SKM-1 (cell line): ENCODE measurements around the gene PSMB10.
A peak's percentile ranks its signal among the peaks of the same experiment; 100 is the strongest.

Experiments
- DNase-seq: peaks from one replicate; lab custom pipeline; 2025; ENCODE audit not compliant: unreplicated experiment; lab: John Stamatoyannopoulos, UW

PSMB10 gene

DNA sequence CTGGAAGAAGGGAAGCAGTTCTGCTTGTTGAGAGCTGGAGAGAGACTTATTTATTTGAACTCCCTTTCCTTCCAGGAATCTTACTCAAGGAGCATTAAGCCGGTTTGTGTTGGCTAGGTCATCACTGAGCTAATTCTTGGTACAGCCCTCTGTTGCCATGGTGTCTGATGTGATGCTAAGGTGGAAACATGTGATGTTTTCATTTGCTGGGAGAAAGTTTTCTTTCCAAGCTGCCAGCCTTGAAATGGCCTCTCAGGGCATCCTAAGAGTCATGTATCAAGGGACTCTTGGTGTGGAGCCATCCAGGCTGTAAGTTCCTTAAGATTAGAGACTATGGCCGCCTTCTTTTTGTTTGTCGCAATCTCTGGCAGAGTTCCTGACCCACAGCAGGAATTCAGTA, 39.4 kb downstream of the PSMB10 start:
- DNase-seq, result no peak

DNA sequence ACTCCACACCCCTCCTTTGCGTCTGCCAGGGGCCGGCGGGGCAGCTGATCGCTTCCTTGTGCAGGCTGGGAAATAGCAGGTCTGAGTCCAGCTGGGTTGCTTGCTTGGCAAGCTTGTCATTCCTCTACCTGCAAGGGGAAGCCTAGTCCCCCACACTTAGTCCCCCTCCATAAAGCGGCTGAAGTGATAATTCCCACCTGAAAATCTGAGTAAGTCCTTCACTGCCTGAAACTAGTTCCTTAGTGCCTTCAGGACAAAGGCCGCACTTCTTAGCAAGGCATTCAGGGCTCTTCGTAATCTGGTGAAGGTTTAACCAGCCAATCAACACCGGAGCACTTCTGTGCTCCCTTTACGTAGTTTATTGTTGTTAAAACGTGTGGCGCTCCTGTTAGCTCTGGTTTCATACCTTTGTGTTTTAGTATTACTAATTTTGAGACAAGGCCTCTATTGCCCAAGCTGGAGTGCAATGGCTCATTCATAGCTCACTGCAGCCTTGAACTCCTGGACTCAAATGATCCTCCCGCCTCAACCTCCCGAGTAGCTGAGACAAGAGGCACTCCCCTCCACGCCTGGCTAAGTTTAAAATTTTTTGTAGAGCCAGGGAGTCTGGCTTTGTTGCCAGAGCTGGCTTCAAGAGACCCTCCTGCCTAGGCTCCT, 42.8 kb downstream of the PSMB10 start:
- no peak for DNase-seq

DNA sequence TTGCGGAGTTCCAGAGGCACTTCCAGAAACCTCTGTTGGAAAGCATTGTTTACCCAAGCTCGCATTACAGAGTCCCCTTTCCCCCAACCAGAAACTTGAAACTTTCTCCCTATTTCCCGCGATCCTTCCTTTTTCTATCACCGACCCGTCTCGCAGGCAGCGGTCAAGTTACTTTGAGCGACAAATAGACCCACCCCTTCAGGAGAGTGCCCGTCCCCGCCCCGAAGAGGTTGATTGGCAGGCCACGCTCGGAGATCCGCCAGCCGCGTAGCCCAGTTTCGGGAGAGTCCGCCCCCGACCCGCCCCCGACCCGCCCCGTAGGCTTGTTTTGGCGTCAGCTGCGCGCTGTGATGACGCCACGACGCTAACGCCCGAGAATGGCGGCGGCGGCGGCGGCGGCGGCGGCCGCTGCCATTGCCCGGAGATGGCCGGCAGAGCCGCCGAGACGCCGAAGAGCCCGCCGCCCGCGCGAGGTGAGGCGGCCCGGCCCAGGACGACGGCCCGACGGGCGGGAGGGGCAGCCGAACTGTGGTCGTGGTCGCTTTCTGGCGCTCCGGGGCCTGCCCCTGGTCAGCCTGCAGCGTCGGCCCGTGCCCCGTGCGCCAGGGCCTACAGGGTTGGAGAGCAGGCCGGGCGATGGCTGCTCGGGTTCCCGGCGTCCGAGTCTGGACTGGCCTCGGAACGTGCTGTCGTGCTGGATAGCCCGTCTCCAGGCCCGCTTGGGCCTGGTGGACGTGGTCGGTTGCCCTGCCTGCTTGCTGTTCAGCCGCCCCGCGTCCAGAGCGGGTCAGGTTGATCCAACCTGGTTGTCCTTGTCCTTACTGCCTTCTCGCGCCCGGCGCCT, 43.5 kb downstream of the PSMB10 start, which contains the start of gene PSKH1:
PSKH1 (plus strand) TSS at position 356 of the 844 bp plus-strand sequence. CDS start 15,496 bp downstream, outside the sequence.
- peak; percentile 97 for DNase-seq

DNA sequence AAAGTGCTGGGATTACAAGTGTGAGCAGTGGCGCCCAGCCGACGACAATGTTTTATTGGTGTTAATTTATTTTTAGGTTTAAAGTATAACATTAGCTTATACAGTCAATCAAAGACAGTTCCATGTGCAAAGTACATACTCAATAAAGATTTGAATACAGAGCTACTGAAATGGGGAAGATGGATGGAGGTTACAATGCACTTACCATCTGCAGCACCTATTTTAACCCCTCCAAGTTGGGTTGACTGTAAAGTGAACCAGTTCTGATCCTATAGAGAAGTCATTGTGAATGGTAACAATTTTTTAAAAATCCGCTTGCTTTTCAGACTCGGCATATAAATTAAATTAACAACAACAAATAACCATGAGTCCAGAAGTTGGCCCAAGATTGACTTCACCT, 44.3 kb downstream of the PSMB10 start:
- DNase-seq, result no peak

DNA sequence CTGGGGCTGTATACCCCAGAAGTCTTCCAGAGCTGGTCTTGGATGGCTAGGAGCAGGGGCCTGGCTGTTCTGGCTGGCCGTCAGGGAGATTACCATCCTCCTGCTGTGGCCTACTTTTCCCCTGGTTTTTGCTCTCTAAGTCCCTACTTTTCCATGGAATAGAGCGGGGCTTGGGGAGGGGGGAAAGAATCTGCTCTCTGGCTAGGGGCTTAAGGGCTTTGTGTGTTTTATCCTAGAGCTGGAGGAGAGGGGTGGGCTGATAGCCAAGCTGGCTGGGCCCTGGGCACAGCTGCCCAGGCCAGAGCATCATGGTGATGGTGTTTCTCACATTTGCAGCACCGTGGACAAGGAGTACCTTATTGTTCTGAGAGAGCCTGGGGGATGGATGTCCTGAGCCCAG, 48.3 kb downstream of the PSMB10 start:
- no peak for DNase-seq

DNA sequence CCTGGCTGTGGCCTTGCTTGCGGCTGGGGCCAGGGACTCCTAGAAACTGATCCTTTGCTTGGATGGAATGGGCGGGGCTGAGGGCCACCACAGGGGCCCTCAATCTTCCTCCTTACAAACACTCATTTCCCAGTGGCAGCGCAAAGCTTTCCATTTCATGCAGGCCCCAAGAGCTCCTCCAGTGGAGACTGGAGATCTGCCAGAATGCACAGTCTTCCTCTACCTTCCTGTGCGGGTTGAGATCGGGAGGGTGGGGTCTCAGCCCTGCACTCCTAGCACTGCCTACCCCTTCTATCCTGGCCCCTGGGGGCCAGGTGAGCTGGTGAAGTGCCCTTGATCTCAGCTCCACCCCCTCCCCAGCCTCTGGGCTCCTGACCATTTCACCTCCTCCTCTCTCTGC, 50.3 kb downstream of the PSMB10 start:
- no peak for DNase-seq

DNA sequence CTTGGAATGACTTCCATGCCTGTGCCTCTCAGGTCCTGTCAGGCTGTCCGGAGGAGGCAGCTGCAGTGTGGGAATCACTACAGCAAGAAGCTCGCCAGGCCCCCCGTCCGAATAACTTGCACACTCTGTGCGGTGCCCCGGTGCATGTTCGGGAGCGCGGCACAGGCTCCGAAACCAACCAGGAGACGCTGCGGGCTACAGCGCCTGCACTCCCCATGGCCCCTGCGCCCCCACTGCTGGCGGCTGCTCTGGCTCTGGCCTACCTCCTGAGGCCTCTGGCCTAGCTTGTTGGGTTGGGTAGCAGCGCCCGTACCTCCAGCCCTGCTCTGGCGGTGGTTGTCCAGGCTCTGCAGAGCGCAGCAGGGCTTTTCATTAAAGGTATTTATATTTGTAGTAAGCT, 50.7 kb downstream of the PSMB10 start:
- DNase-seq, result no peak

DNA sequence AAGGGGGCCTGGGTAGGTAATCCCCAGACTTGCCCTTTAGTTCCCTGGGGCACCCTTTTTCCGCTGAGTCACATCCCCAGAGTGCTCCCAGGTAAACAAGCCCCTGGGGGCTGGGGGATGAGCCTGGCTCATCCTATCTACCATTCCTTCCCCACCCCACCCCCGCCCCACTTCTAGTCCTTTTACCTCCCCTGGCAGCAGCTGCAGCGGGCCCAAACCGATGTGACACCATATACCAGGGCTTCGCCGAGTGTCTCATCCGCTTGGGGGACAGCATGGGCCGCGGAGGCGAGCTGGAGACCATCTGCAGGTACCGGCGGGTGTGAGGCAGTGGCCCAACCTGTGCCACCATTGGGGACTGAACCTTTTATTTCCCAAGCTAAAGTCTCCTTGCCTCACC, 51.1 kb downstream of the PSMB10 start:
- DNase-seq, result no peak

DNA sequence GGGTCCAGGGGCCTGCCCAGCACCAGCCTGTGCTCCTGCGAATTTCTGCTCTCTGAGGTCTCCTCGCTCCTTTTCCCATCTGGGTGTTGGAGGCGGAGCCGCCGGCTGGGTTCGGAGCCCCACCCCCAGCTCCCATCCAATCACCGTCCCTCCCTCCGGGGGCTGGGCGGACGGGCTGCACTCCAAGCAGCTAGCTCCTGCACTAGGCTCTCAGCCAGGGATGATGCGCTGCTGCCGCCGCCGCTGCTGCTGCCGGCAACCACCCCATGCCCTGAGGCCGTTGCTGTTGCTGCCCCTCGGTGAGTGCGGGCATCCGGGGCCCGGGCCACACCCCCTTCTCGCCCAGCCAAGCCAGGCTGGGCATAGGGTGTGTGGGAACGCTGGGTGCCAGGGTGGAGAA, 52.0 kb downstream of the PSMB10 start, which contains the start of gene NRN1L:
NRN1L (plus strand) TSS at position 202 of the 400 bp plus-strand sequence; CDS start at position 221, 19 bp downstream.
- DNase-seq, result no peak
